ENCODE measurements around the gene KICS2.

GRCh38 chr12:64265839-64266238, 43.7 kb upstream of the KICS2 start:
- TF ChIP-seq CTCF (IDR thresholded peaks at IDR 0.05) (no peak), POLR2A (IDR thresholded peaks at IDR 0.05) (no peak)
